IMR-90 (cell line): Measurements from ENCODE around the gene KCNK5. TPM values are rescaled to one million over a fixed set of nuclear protein-coding genes. Genes with fewer than 3 reads are reported as not detected.

ENCODE experiments used
- ATAC-seq: fragments of 200-7000 bp; cut with Tn5 transposase; 2 replicates; pipeline ENCODE4 v1.9.1; 2020; ENCODE audit warnings: low read depth, mild to moderate bottlenecking, moderate library complexity
- BruUV-seq: library from RNA; stranded (reverse); fragments of 400-500 nt; replicated peaks from 2 replicates; lab custom pipeline; 2021; lab: Mats Ljungman, UMichigan
- CTCF ChIA-PET: fragments of 300-600 bp; formaldehyde crosslinking; extraction: SDS; loops from one replicate; lab custom pipeline; 2021; ENCODE audit warnings: antibody characterized with exemption; lab: Yijun Ruan, JAX
- POLR2A ChIA-PET: fragments of 300-600 bp; sonication (Branson Sonifier 250); formaldehyde crosslinking; loops from one replicate; lab custom pipeline; 2022; ENCODE audit warnings: antibody characterized with exemption; ENCODE audit not compliant: unreplicated experiment; lab: Charles Lee
- DNase-seq: peaks from one replicate; pipeline ENCODE4 v3.0.0; 2013
- H2AFZ ChIP-seq: replicated peaks from 2 replicates; pipeline ENCODE3; 2013; ENCODE audit warnings: low read length, mild to moderate bottlenecking; ENCODE audit not compliant: poor library complexity
- H2AK5ac ChIP-seq: 2 replicates; pipeline ENCODE4 v1.6.1; 2013; ENCODE audit warnings: low read depth, low read length, inconsistent platforms
- H2AK9ac ChIP-seq: replicated peaks from 2 replicates; pipeline ENCODE3; 2013; ENCODE audit warnings: mild to moderate bottlenecking, low read depth, low read length, moderate library complexity; ENCODE audit not compliant: poor library complexity
- H2BK120ac ChIP-seq: 2 replicates; pipeline ENCODE4 v1.6.1; 2013; ENCODE audit warnings: low read depth, low read length, inconsistent platforms
- H2BK15ac ChIP-seq: 3 replicates; pipeline ENCODE4 v1.6.1; 2013; ENCODE audit warnings: low read depth, low read length, inconsistent platforms
- H2BK20ac ChIP-seq: 2 replicates; pipeline ENCODE4 v1.6.1; 2013; ENCODE audit warnings: low read depth, mild to moderate bottlenecking, inconsistent platforms, low read length, moderate library complexity
- H2BK5ac ChIP-seq: 2 replicates; pipeline ENCODE4 v1.6.1; 2013; ENCODE audit warnings: mild to moderate bottlenecking, low read depth, low read length, inconsistent platforms; ENCODE audit not compliant: poor library complexity, severe bottlenecking
- H3K14ac ChIP-seq: replicated peaks from 2 replicates; pipeline ENCODE4 v1.6.1; 2013; ENCODE audit warnings: low read depth, low read length, inconsistent platforms
- H3K18ac ChIP-seq: 2 replicates; pipeline ENCODE4 v1.6.1; 2013; ENCODE audit warnings: low read depth, low read length, control low read depth
- H3K23ac ChIP-seq: 2 replicates; pipeline ENCODE4 v1.6.1; 2013; ENCODE audit warnings: low read depth, low read length, inconsistent platforms
- H3K27ac ChIP-seq: 2 replicates; pipeline ENCODE4 v1.5.1; 2013; ENCODE audit warnings: mild to moderate bottlenecking, control low read depth, low read length; ENCODE audit not compliant: insufficient read depth
- H3K27me3 ChIP-seq: 2 replicates; pipeline ENCODE4 v1.6.1; 2013; ENCODE audit warnings: low read length; ENCODE audit not compliant: control insufficient read depth, insufficient read depth
- H3K36me3 ChIP-seq: 2 replicates; pipeline ENCODE4 v1.6.1; 2013; ENCODE audit warnings: low read length, mixed read lengths; ENCODE audit not compliant: control insufficient read depth, insufficient read depth
- H3K4ac ChIP-seq: 2 replicates; pipeline ENCODE4 v1.6.1; 2013; ENCODE audit warnings: low read depth, low read length, inconsistent platforms
- H3K4me1 ChIP-seq: 2 replicates; pipeline ENCODE4 v1.6.1; 2013; ENCODE audit warnings: low read length, mixed read lengths; ENCODE audit not compliant: control insufficient read depth, insufficient read depth
- H3K4me2 ChIP-seq: 2 replicates; pipeline ENCODE4 v1.6.1; 2013; ENCODE audit warnings: low read depth, mild to moderate bottlenecking, control low read depth, low read length, moderate library complexity
- H3K4me3 ChIP-seq: 2 replicates; pipeline ENCODE4 v1.5.1; 2013; ENCODE audit warnings: low read depth, mild to moderate bottlenecking, control low read depth, low read length, moderate library complexity; ENCODE audit not compliant: insufficient read depth
- H3K56ac ChIP-seq: 2 replicates; pipeline ENCODE4 v1.6.1; 2013; ENCODE audit warnings: low read length, inconsistent platforms; ENCODE audit not compliant: insufficient read depth; ENCODE audit errors: extremely low read depth
- H3K79me1 ChIP-seq, 2 experiments: 2 replicates each; pipeline ENCODE4 v1.6.1; 2013; ENCODE audit warnings: low read length in 2 of 2, inconsistent platforms in 1 of 2, low read depth in 1 of 2
- H3K9ac ChIP-seq: 2 replicates; pipeline ENCODE4 v1.6.1; 2013; ENCODE audit warnings: low read depth, low read length, control low read depth
- H3K9me1 ChIP-seq: 2 replicates; pipeline ENCODE4 v1.6.1; 2013; ENCODE audit warnings: low read length, inconsistent platforms; ENCODE audit not compliant: insufficient read depth
- H3K9me3 ChIP-seq: 2 replicates; pipeline ENCODE4 v1.6.1; 2013; ENCODE audit warnings: low read length; ENCODE audit not compliant: control insufficient read depth, insufficient read depth
- H4K20me1 ChIP-seq: 2 replicates; pipeline ENCODE4 v1.6.1; 2013; ENCODE audit warnings: low read length, inconsistent platforms; ENCODE audit not compliant: insufficient read depth
- H4K5ac ChIP-seq: 2 replicates; pipeline ENCODE4 v1.6.1; 2013; ENCODE audit warnings: mild to moderate bottlenecking, low read depth, low read length, control low read depth
- H4K8ac ChIP-seq, 2 experiments: 2 replicates each; pipeline ENCODE4 v1.6.1; 2013; ENCODE audit warnings: low read depth in 2 of 2, low read length in 2 of 2, control low read depth in 1 of 2, inconsistent platforms in 1 of 2
- H4K91ac ChIP-seq: 2 replicates; pipeline ENCODE4 v1.6.1; 2013; ENCODE audit warnings: low read depth, low read length, inconsistent platforms; ENCODE audit not compliant: insufficient read depth
- BHLHE40 ChIP-seq: fragments of 150-350 bp; IDR thresholded peaks from 2 replicates; pipeline ENCODE4 v1.6.1; 2016; ENCODE audit warnings: mild to moderate bottlenecking, low read depth, low read length
- MAZ ChIP-seq: IDR thresholded peaks from 2 replicates; pipeline ENCODE4 v1.6.1; 2012; ENCODE audit warnings: low read depth, mild to moderate bottlenecking, low read length, improper control_type of control experiment, moderate library complexity, borderline replicate concordance
- MXI1 ChIP-seq: IDR thresholded peaks from 2 replicates; pipeline ENCODE4 v1.6.1; 2012; ENCODE audit warnings: low read depth, mild to moderate bottlenecking, low read length, moderate library complexity, borderline replicate concordance
- NFE2L2 ChIP-seq: fragments of 150-350 bp; IDR thresholded peaks from 2 replicates; pipeline ENCODE4 v1.6.1; 2016; ENCODE audit warnings: low read depth, mild to moderate bottlenecking, low read length
- SMC3 ChIP-seq: fragments of 150-350 bp; IDR thresholded peaks from 2 replicates; pipeline ENCODE4 v1.6.1; 2016; ENCODE audit warnings: low read depth, mild to moderate bottlenecking, antibody characterized with exemption, low read length, moderate library complexity
- WGBS, 2 experiments: methylation state at CpG; one replicate each; pipeline versions ENCODE4 v1.1.5 to v1.1.7; 2013; ENCODE audit warnings: missing lambda C conversion rate in 2 of 2; ENCODE audit not compliant: insufficient read length in 1 of 2; ENCODE audit errors: extremely low coverage in 2 of 2; 5-methylcytosine and 5-hydroxymethylcytosine counted together
- dilution Hi-C: fragments of 300-500 bp; cut with HindIII; formaldehyde crosslinking; loops from one replicate; pipeline ENCODE4 v1.14.3; 2018; ENCODE audit warnings: low sequenced_read_pairs; ENCODE audit not compliant: unreplicated experiment
- in situ Hi-C: fragments of 300-500 bp; cut with MboI; formaldehyde crosslinking; loops from 3 replicates; pipeline ENCODE4 v1.14.3; 2019; ENCODE audit warnings: low sequenced_read_pairs, inconsistent platforms, mixed read lengths
- intact Hi-C: fragments of 100-400 bp; cut with micrococcal nuclease; formaldehyde crosslinking; loops from 2 replicates; pipeline ENCODE4 v1.10.0; 2022
- polyA plus RNA-seq, 3 experiments: library from polyadenylated mRNA; depleted of rRNA; stranded (reverse); fragments of >200 nt; gene quantifications; 2 replicates each; pipeline ENCODE4 v1.2.3, GENCODE V29; 2012; ENCODE audit warnings: low replicate concordance in 1 of 3
- total RNA-seq: library from RNA; depleted of rRNA; stranded (reverse); fragments of >200 nt; gene quantifications from 2 replicates; pipeline ENCODE4 v1.2.3, GENCODE V29; 2012
- TF ChIP-seq, protein P1 (sequence below): fragments of 150-350 bp; IDR thresholded peaks from 2 replicates; pipeline ENCODE4 v1.6.1; 2017; ENCODE audit warnings: mild to moderate bottlenecking, antibody characterized with exemption, low read length, low read depth

The KCNK5 gene
- total and polyA plus RNA-seq, 2 of the 4 experiments (the other 2 are of a cell fraction) = not detected

- no peak overlapping the region for H2AK9ac ChIP-seq
- no peak for ATAC-seq
- WGBS, 2 experiments = no CpG with 5 or more reads among the region's 4 CpGs
- H4K8ac ChIP-seq = no peak overlapping the region
- no peak overlapping the region for H3K27ac ChIP-seq
- no peaks in the 10 kb centered on the region for H3K27me3 ChIP-seq
- no peak overlapping the region for H2BK20ac ChIP-seq
- no peaks in the 10 kb centered on the region for H3K4me1 ChIP-seq
- no peak overlapping the region for H2AFZ ChIP-seq
- ChIA-PET POLR2A (no interaction called here), CTCF (no interaction called here)
- H3K23ac ChIP-seq = no peak overlapping the region
- H4K20me1 ChIP-seq = no peaks in the 10 kb centered on the region
- no peak overlapping the region for H2BK5ac ChIP-seq
- TF ChIP-seq MXI1 (no peak), SMC3 (no peak), MAZ (no peak), NFE2L2 (no peak), BHLHE40 (no peak)
- TF ChIP-seq, protein P1, sequence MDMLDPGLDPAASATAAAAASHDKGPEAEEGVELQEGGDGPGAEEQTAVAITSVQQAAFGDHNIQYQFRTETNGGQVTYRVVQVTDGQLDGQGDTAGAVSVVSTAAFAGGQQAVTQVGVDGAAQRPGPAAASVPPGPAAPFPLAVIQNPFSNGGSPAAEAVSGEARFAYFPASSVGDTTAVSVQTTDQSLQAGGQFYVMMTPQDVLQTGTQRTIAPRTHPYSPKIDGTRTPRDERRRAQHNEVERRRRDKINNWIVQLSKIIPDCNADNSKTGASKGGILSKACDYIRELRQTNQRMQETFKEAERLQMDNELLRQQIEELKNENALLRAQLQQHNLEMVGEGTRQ = no peak
- no peak overlapping the region for H3K14ac ChIP-seq
- intact Hi-C loops (no loop called here), in situ Hi-C loops (no loop called here), dilution Hi-C loops (no loop called here)
- no peak overlapping the region for H3K56ac ChIP-seq
- no peaks in the 10 kb centered on the region; the same call in 1 of the 2 replicates for H3K9me3 ChIP-seq
- no peak overlapping the region for H3K4me3 ChIP-seq
- H3K4ac ChIP-seq = no peak overlapping the region
- H3K9me1 ChIP-seq = no peaks in the 10 kb centered on the region
- H3K36me3 ChIP-seq = no peaks in the 10 kb centered on the region
- BruUV-seq = no TSS peak
- no peak overlapping the region for H4K5ac ChIP-seq
- no peaks in the 10 kb centered on the region for H3K79me1 ChIP-seq
- no peak overlapping the region for H3K9ac ChIP-seq
- no peak overlapping the region for H3K4me2 ChIP-seq
- H2AK5ac ChIP-seq = no peak overlapping the region
- DNase-seq = no peak
- no peak overlapping the region for H4K91ac ChIP-seq
- no peak overlapping the region for H2BK120ac ChIP-seq
- H3K18ac ChIP-seq = no peak overlapping the region
- no peak overlapping the region for H2BK15ac ChIP-seq
Observed at GRCh38 chr6:39188098-39188450, 41.2 kb downstream of the KCNK5 start.
